CD4-positive, alpha-beta T cell treated with Interleukin-6 for 4 hours (primary cell): ENCODE measurements around the gene TACC2.
"Not testable (repeated sequence)": the region's sequence is repeated elsewhere in the genome, so short reads cannot be mapped to it uniquely, and the experiment has no call there.

ENCODE experiments used
- DNase-seq: peaks from one replicate; pipeline ENCODE4 v3.0.0-alpha.2; 2020; ENCODE audit warnings: mixed read lengths

Gene TACC2

GRCh38 chr10:122199689-122200088, 210.7 kb downstream of the TACC2 start:
- no peak for DNase-seq

- DNase-seq, result no peak
Observed at GRCh38 chr10:122201401-122201800, 212.4 kb downstream of the TACC2 start.

- not testable (repeated sequence) for DNase-seq
Observed at GRCh38 chr10:122203180-122203579, 214.2 kb downstream of the TACC2 start.

- DNase-seq, result no peak
Observed at GRCh38 chr10:122204691-122205489, 215.9 kb downstream of the TACC2 start.

DNA sequence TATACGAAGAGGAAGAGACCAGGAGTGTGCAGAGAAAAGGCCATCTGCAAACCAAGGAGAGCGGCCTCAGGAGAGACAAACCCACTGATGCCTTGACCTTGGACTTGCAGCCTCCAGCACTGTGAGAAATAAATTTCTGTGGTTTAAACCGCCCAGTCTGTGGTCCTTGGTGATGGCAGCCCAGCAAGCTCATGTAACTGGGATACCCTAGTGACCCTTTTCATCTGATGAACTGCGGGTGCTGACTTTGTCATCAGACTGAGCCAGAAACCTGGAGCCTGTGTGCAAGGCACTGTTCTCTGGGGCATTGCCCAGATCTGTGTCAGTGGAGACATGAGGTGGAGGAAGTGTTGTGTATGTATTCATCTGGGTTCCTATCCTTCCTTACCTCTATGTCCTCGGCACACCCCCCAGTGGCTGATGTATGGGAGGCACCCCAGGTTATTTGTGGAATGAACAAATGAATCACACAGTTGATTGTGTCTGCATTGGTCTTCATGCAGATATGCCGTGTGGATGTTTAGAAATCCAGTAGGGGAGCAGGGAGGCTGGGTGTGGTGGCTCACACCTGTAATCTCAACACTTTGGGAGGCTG, 217.6 kb downstream of the TACC2 start:
- DNase-seq, result no peak

GRCh38 chr10:122207163-122207562, 218.2 kb downstream of the TACC2 start:
- no peak for DNase-seq

DNA sequence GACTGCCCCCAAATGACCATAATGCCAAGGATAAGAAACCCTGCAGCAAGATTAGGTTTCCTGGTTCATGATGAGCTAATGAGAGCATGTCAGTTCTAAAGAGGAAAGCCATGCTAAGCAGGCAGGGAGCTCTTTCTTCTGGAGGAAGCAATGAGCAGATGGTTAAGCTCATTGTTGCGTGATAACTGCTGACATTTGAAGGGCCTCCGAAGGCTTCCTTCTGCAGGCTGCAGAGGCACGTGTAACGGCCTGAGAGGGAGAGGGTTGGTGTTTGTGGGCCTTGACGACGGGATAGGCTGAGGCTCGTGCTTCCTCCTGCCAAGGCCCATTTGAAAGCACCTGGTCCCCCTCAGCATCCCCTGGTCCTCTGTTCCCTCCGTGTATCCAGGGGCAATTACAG, 218.6 kb downstream of the TACC2 start:
- no peak for DNase-seq

DNA sequence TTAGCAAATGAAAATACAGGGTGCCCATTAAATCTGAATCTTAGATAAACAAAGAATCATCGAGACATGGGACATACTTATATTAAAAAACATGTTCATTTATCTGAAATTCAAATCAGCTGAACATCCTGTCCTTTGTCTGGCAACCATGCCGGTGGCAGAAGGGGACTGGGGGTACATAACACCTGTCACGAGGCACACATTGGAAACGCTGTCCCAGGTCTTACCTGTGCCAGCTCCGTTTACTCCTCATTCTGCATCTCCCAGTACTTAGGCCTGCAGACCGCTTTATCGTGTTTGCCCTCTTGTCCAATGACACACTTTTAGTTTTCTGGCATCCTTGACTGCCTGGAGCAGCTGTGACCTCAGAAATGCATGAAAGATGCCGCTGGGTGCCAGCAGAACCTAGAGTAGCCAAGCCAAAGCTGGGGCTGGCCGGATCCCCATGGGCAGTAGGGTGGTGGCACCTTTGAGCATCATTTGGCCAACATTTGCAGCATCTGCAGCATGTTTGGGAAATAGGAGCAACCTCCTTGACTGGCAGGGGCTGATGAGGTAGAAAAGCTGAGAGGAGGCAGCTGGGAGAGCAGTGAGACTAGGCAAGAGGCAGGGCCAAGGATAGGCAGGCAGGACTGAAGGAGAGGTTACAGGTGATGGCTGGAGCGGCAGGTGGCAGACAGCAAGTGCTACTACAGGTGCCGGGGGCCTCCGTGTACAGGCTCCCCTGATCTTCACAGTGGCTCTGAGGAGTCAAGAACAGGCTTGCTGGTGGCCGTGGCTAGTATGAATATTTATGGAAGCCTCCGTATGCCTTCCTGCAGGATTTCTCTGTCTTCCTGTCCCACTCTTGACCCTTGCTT, 219.8 kb downstream of the TACC2 start:
- DNase-seq, result no peak

DNA sequence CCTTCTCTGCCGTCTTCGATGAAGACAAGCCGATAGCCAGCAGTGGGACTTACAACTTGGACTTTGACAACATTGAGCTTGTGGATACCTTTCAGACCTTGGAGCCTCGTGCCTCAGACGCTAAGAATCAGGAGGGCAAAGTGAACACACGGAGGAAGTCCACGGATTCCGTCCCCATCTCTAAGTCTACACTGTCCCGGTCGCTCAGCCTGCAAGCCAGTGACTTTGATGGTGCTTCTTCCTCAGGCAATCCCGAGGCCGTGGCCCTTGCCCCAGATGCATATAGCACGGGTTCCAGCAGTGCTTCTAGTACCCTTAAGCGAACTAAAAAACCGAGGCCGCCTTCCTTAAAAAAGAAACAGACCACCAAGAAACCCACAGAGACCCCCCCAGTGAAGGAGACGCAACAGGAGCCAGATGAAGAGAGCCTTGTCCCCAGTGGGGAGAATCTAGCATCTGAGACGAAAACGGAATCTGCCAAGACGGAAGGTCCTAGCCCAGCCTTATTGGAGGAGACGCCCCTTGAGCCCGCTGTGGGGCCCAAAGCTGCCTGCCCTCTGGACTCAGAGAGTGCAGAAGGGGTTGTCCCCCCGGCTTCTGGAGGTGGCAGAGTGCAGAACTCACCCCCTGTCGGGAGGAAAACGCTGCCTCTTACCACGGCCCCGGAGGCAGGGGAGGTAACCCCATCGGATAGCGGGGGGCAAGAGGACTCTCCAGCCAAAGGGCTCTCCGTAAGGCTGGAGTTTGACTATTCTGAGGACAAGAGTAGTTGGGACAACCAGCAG, 221.7 kb downstream of the TACC2 start:
- DNase-seq, result no peak

- no peak for DNase-seq
Observed at GRCh38 chr10:122213364-122213763, 224.4 kb downstream of the TACC2 start.

DNA sequence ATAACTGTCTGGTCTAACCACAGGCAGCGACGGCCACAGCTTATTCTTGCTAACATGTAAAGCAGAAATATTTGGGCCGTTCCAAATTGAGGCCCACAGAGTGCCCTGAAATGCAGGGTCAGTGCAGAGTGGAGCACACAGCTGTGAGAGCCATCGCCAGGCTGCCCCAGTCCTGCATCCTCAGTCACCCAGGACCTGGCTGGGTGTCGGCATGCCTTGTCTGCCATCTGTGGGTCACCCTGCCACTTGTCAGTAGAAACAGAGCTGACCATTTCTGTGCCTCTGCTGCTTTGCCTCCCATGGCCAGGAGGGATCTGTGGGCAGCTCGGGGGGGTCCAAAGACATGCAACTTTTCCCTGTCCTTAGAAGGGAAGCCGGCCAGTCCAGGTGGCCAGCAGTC, 224.8 kb downstream of the TACC2 start:
- DNase-seq, result no peak

DNA sequence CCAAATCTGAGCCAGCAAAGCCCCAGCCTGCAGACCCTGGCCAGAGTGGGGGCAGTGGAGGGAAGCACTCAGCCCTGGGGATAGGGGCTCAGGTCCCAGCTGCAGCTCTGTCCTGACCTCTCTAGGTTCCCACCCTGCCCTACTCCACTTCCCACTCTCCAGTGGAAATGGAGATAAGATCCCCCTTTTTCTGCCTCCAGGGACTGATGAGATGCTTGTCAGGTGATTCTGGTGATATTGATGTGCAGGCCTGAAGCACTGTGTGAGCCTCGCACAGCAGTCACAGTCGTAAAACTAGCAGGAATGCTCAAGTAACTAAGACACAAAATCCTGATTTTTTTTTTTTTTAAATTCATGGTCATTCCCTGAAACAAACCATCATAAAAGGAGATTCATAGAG, 227.1 kb downstream of the TACC2 start:
- no peak for DNase-seq

GRCh38 chr10:122219340-122219739, 230.4 kb downstream of the TACC2 start:
- DNase-seq, result no peak

- DNase-seq, result no peak
Observed at GRCh38 chr10:122220736-122221135, 231.8 kb downstream of the TACC2 start.

DNA sequence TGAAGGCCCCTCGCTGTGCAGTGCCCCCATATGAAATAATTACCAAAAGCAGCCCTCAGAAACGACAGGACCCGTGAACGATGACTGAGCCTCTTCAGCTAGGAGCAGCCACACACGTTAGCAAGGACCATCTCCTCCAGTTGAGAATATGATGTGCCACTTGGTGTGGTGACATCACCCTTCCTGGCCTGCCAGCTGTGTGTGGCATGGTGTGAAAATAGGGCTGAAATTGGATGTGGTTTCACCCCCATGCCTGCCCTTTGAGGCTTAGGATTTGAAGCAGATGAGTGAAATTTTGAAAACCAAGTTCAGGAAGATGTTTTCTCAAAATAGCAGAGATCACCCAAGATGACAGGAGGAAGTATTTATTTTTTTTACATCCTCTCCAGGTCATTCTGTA, 233.0 kb downstream of the TACC2 start:
- no peak for DNase-seq

- DNase-seq, result no peak
Observed at GRCh38 chr10:122222638-122223037, 233.7 kb downstream of the TACC2 start.

DNA sequence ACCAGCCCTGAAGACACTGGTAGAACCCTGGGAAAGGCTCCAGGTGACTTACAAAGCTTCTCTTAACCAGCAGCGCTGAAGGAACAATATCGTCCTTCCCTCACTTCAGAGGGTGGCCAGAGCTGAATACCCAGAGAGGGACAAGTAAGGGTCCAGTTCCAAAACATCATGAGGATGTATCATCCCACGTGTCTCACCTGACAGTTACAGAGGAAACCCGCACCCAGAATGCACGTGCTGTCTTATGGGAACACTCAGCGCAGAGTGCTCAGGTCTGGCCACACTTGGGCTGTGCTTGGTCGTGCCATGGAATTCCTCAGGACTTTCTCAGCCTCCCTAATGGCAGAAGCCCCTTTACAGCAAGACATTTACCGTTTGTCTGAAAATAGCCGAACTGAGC, 235.2 kb downstream of the TACC2 start:
- DNase-seq, result no peak

GRCh38 chr10:122225330-122225729, 236.4 kb downstream of the TACC2 start:
- no peak for DNase-seq

GRCh38 chr10:122227754-122228153, 238.8 kb downstream of the TACC2 start:
- no peak for DNase-seq

DNA sequence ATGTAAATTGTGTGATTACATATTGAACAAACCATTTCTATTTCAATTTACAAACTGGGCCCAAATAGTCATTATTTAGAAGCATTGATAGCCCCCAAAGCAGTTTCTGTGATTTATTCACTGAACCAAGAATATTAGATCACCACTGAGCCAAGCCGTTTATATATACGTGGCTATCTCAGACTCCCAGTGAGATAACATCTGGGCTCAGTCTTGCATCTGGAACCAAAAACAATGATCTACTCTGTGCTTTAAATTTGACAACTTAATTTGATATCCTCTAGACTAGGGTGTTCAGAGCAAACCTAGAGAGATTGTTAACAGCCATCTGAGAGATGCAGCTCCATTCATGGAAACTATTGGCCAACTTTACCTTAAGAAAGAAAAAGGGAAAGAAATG, 240.7 kb downstream of the TACC2 start:
- DNase-seq, result no peak

DNA sequence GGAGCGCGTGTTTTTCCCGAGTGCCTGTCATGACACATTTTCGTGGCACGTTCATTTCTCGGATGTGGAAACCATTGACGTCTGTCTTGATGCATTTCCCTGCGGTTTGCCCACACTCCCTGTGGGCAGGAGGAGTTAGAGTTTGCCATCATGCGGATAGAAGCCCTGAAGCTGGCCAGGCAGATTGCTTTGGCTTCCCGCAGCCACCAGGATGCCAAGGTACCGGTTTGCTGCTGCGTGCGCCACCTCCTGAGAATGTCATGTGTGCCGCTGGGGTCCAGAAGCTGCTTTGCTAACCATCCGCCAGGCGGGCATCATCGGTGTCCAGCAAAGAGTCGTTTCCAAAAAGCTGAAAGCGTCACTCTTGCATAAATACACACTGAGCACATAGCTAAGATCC, 241.3 kb downstream of the TACC2 start:
- DNase-seq, result no peak

GRCh38 chr10:122232769-122233168, 243.8 kb downstream of the TACC2 start:
- DNase-seq, result no peak

- DNase-seq, result no peak
Observed at GRCh38 chr10:122233857-122234348, 244.9 kb downstream of the TACC2 start.
